HUDEP-2 (cell line): Measurements from ENCODE around the gene IGSF9.
A peak's percentile ranks its signal among the peaks of the same experiment; 100 is the strongest.

Experiments used
- DNase-seq, 76 experiments: peaks; one replicate each; lab custom pipeline; 2025; ENCODE audit not compliant: unreplicated experiment in 76 of 76; lab: John Stamatoyannopoulos, UW

The IGSF9 gene

GRCh38 chr1:159946242-159947187 lies 1.1 kb upstream of the IGSF9 start:
- DNase-seq, result no peak

- DNase-seq, result no peak
Measured at GRCh38 chr1:159944623-159945455, 574 bp downstream of the IGSF9 start.

- DNase-seq, result no peak
Measured at GRCh38 chr1:159943908-159944622, 1.3 kb downstream of the IGSF9 start.

- DNase-seq, result no peak
Measured at GRCh38 chr1:159943278-159943640, 2.2 kb downstream of the IGSF9 start.

GRCh38 chr1:159942632-159943277 lies 2.7 kb downstream of the IGSF9 start:
- DNase-seq, result no peak

- DNase-seq, result no peak
Measured at GRCh38 chr1:159941591-159942560, 3.5 kb downstream of the IGSF9 start.

- no peak for DNase-seq
Measured at GRCh38 chr1:159941141-159941540, 4.3 kb downstream of the IGSF9 start.

DNA sequence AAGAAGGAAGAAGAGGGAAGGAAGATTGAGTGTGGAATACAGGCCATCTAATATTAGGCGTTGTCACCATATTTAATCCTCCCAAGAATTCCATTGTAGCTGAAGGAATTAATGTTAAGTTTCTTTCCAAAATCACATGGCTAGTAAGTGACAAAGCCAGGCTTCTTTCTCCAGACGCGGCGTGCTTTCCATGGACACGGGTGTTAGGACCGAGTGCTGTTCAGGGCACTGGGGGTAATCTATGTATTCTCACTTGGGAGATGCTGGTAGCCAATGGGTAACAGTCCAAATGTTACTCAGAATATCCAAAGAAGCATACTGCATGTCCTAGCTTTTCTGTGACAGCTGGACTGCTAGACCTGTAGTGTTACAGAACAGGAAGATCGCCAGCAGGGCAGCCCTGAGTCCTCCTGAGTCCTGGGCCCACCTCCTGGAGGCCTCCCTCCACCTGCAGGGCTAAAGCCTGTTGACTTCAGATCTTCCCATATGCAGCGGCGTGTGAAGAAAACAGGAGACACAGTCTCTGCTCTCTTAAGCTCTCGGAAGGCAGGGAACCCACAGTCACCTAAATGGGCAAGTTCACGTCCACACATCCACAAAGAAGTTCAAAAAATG lies 5.3 kb downstream of the IGSF9 start:
- no peak for DNase-seq

- no peak for DNase-seq
Measured at GRCh38 chr1:159939678-159940002, 5.8 kb downstream of the IGSF9 start.

GRCh38 chr1:159938905-159939677 lies 6.3 kb downstream of the IGSF9 start:
- DNase-seq, result no peak

GRCh38 chr1:159938211-159938852 lies 7.1 kb downstream of the IGSF9 start:
- DNase-seq, result no peak

GRCh38 chr1:159937054-159937750 lies 8.2 kb downstream of the IGSF9 start:
- DNase-seq, result no peak

- peak in 67 of 76 experiments; percentile 9 to 90 (median 68) for DNase-seq
Measured at GRCh38 chr1:159936273-159936904, 9.0 kb downstream of the IGSF9 start.

DNA sequence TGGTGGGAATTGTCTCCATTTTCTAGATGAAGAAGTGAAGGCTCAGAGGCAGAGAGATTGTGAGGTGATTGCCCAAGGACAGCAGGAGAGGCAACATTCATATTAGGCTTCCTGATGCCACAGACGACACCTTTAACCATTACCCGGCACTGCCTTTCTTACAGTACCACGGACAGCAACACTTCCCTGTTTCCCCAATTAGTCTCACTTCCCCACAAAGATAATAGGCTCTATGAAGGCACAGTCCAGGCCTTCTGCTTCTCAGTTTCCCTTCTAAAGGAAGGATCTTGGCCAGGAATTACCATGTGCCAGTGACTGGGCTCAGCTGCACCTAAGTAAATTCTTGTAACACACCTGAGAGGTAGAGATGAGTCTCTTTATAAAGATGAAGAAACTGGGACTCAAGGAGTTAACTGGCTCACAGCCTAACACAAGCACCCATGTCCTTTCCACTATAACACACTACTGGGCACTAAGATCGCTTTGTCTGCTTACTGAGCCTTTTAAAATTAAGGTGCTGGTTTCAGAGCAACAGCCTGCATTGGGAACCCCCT lies 9.6 kb downstream of the IGSF9 start:
- peak in 1 of 76 experiments; percentile 11 for DNase-seq

DNA sequence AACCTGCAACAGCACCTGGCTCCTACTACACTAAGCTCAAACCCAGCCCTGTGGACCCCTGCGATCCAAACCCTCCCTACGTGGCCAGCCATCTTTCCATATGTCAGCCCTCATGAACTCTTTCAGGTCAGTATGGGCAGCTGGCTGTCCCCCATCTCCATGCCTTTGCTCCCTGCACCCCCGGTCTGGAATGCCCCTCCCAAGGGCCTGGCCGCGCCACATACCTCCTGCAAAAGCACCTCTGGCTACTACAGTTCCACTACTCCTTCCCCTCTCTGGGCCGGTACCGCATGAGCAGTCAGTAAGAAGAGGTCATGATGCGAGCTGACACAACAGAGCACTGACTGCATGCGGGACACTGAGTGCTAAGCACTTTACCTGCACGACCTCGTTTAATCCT lies 10.1 kb downstream of the IGSF9 start:
- no peak for DNase-seq
